Adrenal gland (tissue), 12 donors: ENCODE measurements around the gene PBX1. TPM values are rescaled to one million over a fixed set of nuclear protein-coding genes. Genes with fewer than 3 reads are reported as not detected.

Source experiments
- DNase-seq, 7 donors: peaks; one replicate each; pipeline ENCODE4 v3.0.0-alpha.2; 2019 to 2020
- H3K27ac ChIP-seq, 5 donors: fragments of 200-600 bp; sonication (generic) in 4 of 5; 1 replicate in 3 of 5; 2 replicates in 2 of 5; pipeline versions ENCODE4 v1.5.1 to v1.8.0; 2016 to 2020; ENCODE audit warnings: mild to moderate bottlenecking in 1 of 5
- H3K27me3 ChIP-seq: fragments of 200-600 bp; 2 replicates; pipeline ENCODE4 v1.8.0; 2021
- H3K36me3 ChIP-seq, 2 donors: fragments of 200-600 bp; replicated peaks in 1 of 2; 1 replicate in 1 of 2; 2 replicates in 1 of 2; pipeline versions ENCODE4 v1.5.1 to v1.8.0; 2018 to 2022
- H3K4me1 ChIP-seq, 2 donors: fragments of 200-600 bp; replicated peaks in 1 of 2; 1 replicate in 1 of 2; 2 replicates in 1 of 2; pipeline versions ENCODE4 v1.5.1 to v1.8.0; 2018 to 2021
- H3K4me3 ChIP-seq, 4 donors: fragments of 200-600 bp; sonication (generic) in 3 of 4; one replicate each; pipeline ENCODE4 v1.5.1; 2016 to 2018
- H3K9me3 ChIP-seq, 3 donors: fragments of 200-600 bp; sonication (generic) in 1 of 3; replicated peaks in 1 of 3; 1 replicate in 2 of 3; 2 replicates in 1 of 3; pipeline versions ENCODE4 v1.5.1 to v1.8.0; 2016 to 2021
- CTCF ChIP-seq, 6 experiments: fragments of 450-650 bp in 4 of 6; fragments of 200-600 bp in 2 of 6; sonication (generic) in 1 of 6; IDR thresholded peaks; 1 replicate in 5 of 6; 2 replicates in 1 of 6; pipeline versions ENCODE4 v1.5.1 to v1.8.0; 2016 to 2021; ENCODE audit warnings: antibody characterized with exemption in 6 of 6, mild to moderate bottlenecking in 2 of 6, moderate library complexity in 1 of 6
- POLR2A ChIP-seq, 2 donors: fragments of 450-650 bp; IDR thresholded peaks; one replicate each; pipeline ENCODE4 v1.6.1; 2017; ENCODE audit warnings: antibody characterized with exemption in 2 of 2, mild to moderate bottlenecking in 2 of 2, moderate library complexity in 1 of 2
- WGBS, 4 donors: extraction: QIAGEN DNeasy Blood & Tissue Kit in 2 of 4; methylation state at CpG; one replicate each; pipeline versions ENCODE4 v1.1.5 to v1.1.7; 2013 to 2017; 5-methylcytosine and 5-hydroxymethylcytosine counted together
- intact Hi-C, 2 donors: fragments of 100-400 bp; cut with DNase I; formaldehyde crosslinking; loops; one replicate each; pipeline versions ENCODE4 v1.14.1 to v1.15.0; 2022 to 2023
- polyA plus RNA-seq, 3 donors: library from polyadenylated mRNA; stranded (reverse); fragments of 200-250 nt in 2 of 3; fragments of 350-450 nt in 1 of 3; fragmentation: Illumina TruSeq in 1 of 3; extraction: RNeasy Lipid Tissue Mini Kit (QIAGEN cat#74804) in 1 of 3; gene quantifications; one replicate each; pipeline ENCODE4 v1.2.3, GENCODE V29; 2013 to 2014
- total RNA-seq, 9 donors: library from RNA; depleted of rRNA in 4 of 9; stranded (reverse); fragments of >200 nt in 4 of 9; fragments of 120-200 nt in 1 of 9; fragmentation: NEBNext Ultra II Directional in 1 of 9; extraction: Animal tissue kit (Norgen Biotek cat#: 25700) in 1 of 9; gene quantifications; one replicate each; pipeline versions ENCODE4 v1.1.0 to v1.2.4, GENCODE V29; 2013 to 2023
- donor health status: healthy with polysubstance abuse.
- donor health status: Bipolar disorder and iron deficiency.
- donor health status: DM: yes; HTN: yes; CAD: no.
- donor health status: DM: no; HTN: no; CAD: no.
- donor health status: DM: no; HTN: no; CAD: no.
- donor health status: DM: yes; HTN: yes; CAD: no.

The PBX1 gene
- total and polyA plus RNA-seq, 12 donors, result 13.0 to 294 (median 99.3) TPM

GRCh38 chr1:164581762-164582161, 22.8 kb downstream of the PBX1 start:
- Histone ChIP-seq H3K4me3 (no peak overlapping the region), H3K36me3 (peaks cover 0 to 7% of the 10 kb centered on the region in 2 donors), H3K9me3 (no peaks in the 10 kb centered on the region), H3K27me3 (no peaks in the 10 kb centered on the region), H3K4me1 (peaks cover 0 to 53% of the 10 kb centered on the region in 2 donors), H3K27ac (no peak overlapping the region)
- intact Hi-C loops, result no loop called here
- 80 to 90% (median 87%) methylated on average over 1 of the region's 1 CpG for WGBS, 4 donors
- TF ChIP-seq CTCF (IDR thresholded peaks at IDR 0.05) (no peak), POLR2A (IDR thresholded peaks at IDR 0.05) (no peak)
- no peak for DNase-seq

- Histone ChIP-seq H3K9me3 (no peaks in the 10 kb centered on the region), H3K27ac (no peak overlapping the region), H3K4me1 (peaks cover 0 to 56% of the 10 kb centered on the region in 2 donors), H3K36me3 (peaks cover 0 to 7% of the 10 kb centered on the region in 2 donors), H3K27me3 (no peaks in the 10 kb centered on the region), H3K4me3 (no peak overlapping the region)
- TF ChIP-seq POLR2A (IDR thresholded peaks at IDR 0.05), result no peak
- no peak for TF ChIP-seq CTCF (IDR thresholded peaks at IDR 0.05)
- intact Hi-C loops, result no loop called here
- 90 to 100% (median 93%) methylated on average over 1 of the region's 1 CpG for WGBS, 4 donors
- DNase-seq, result no peak
Observed at GRCh38 chr1:164583196-164583595, 24.2 kb downstream of the PBX1 start.

- Histone ChIP-seq H3K27ac (no peak overlapping the region), H3K4me3 (no peak overlapping the region), H3K27me3 (no peaks in the 10 kb centered on the region), H3K9me3 (no peaks in the 10 kb centered on the region), H3K36me3 (peaks cover 0 to 7% of the 10 kb centered on the region in 2 donors), H3K4me1 (peaks cover 5 to 56% of the 10 kb centered on the region in 2 donors)
- intact Hi-C loops, result no loop called here
- 94 to 98% (median 96%) methylated on average over 5 of the region's 5 CpGs for WGBS, 4 donors
- no peak for TF ChIP-seq POLR2A (IDR thresholded peaks at IDR 0.05)
- TF ChIP-seq CTCF (IDR thresholded peaks at IDR 0.05), result no peak
- no peak for DNase-seq
Observed at GRCh38 chr1:164583835-164584539, 25.0 kb downstream of the PBX1 start.

GRCh38 chr1:164586591-164586990, 27.6 kb downstream of the PBX1 start:
- no peak for DNase-seq
- Histone ChIP-seq H3K9me3 (no peaks in the 10 kb centered on the region), H3K27ac (peak overlapping the region in 1 of 5 donors; percentile 26), H3K36me3 (peaks cover 0 to 7% of the 10 kb centered on the region in 2 donors), H3K27me3 (no peaks in the 10 kb centered on the region), H3K4me3 (no peak overlapping the region), H3K4me1 (peaks cover 7 to 56% of the 10 kb centered on the region in 2 donors)
- 81 to 96% (median 91%) methylated on average over 5 of the region's 5 CpGs for WGBS, 4 donors
- no peak for TF ChIP-seq POLR2A (IDR thresholded peaks at IDR 0.05)
- no peak for TF ChIP-seq CTCF (IDR thresholded peaks at IDR 0.05)
- intact Hi-C loops, result no loop called here
